ENCODE results near the gene PPP1R12C. TPM values are rescaled to one million over a fixed set of nuclear protein-coding genes. Genes with fewer than 3 reads are reported as not detected.

PPP1R12C gene
- total and polyA plus RNA-seq, 2 donors: 42.9 to 194 TPM

DNA sequence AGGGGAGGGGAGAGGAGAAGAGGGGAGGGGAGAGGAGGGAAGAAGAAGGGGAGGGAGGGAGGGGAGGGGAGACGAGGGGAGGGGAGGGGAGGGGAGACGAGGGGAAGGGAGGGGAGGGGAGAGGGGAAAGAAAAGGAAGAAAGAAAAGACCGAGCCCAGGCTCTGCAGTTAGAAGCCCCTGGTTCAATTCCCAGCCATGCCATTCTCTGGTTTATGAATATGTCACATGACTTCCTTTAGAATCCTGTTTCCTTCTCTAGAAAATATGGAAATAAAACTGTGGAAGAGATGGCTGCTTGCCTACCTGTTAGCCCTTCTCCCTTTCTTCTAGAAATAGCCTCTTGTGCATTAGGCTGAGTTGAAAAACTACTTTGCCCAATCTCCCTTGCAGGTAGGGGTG is 17.3 kb upstream of the PPP1R12C start:
- H3K4me3 ChIP-seq (ENCODE audit: low read length in 2 of 2): no peak overlapping the region
- H3K27ac ChIP-seq (ENCODE audit: low read depth in 1 of 2, low read length in 1 of 2): no peak overlapping the region
- 1% methylated on average over 2 of the region's 3 CpGs for WGBS
- no peaks in the 10 kb centered on the region for H3K9me3 ChIP-seq (ENCODE audit: control insufficient read depth in 2 of 2, insufficient read depth in 1 of 2, low read length in 1 of 2)
- H3K36me3 ChIP-seq (ENCODE audit: control insufficient read depth in 2 of 2, insufficient read depth in 2 of 2, low read length in 1 of 2): no peaks in the 10 kb centered on the region
- DNase-seq (ENCODE audit: low read depth in 6 of 9, low spot score in 9 of 9): no peak
- H3K4me1 ChIP-seq (ENCODE audit: control insufficient read depth in 2 of 2, insufficient read depth in 2 of 2, low read length in 2 of 2): no peaks in the 10 kb centered on the region
- H3K27me3 ChIP-seq (ENCODE audit: control insufficient read depth in 2 of 2, insufficient read depth in 1 of 2, low read length in 1 of 2): peaks cover 0 to 32% of the 10 kb centered on the region in 2 donors

DNA sequence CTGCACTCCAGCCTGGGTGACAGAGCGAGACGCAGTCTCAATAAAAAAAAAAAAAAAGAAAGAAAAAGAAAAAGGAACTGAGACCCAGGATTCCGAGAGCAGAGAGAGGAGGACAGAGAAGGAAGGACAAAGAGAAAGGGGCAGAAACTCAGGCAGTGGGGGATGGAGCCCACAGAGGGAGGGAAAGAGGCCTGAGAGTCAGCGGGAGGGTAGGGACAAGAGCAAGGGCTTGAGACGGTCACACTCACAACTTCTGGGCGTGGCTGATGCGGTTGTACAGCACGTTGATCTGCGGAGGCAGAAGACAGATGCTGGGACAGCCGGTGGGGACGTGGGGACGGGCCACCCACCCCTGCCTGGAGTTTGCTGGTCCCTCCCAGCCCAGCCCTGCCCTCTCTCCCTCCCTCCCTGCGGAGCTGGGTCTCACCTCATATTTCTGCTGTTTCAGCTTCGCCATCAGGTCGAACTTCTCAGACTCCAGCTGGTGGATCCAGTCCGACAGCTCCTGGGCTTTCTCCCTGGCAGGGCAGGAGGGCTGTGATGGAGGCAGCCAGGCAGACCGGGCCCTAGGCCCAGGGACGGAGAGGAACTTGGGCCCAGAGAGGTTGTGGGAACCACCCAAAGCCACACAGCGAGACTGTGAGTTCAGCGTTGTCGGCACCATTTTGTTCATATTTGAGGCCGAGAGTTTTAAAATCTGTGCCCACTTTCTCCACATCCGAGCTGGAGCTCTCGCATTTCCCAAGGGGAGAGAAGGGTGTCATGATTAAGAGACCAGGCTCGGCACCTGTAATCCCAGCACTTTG is 16.4 kb upstream of the PPP1R12C start:
- no peak overlapping the region for H3K4me3 ChIP-seq (ENCODE audit: low read length in 2 of 2)
- no peak overlapping the region for H3K27ac ChIP-seq (ENCODE audit: low read depth in 1 of 2, low read length in 1 of 2)
- H3K27me3 ChIP-seq (ENCODE audit: control insufficient read depth in 2 of 2, insufficient read depth in 1 of 2, low read length in 1 of 2): peaks cover 0 to 34% of the 10 kb centered on the region in 2 donors
- H3K36me3 ChIP-seq (ENCODE audit: control insufficient read depth in 2 of 2, insufficient read depth in 2 of 2, low read length in 1 of 2): no peaks in the 10 kb centered on the region
- no peaks in the 10 kb centered on the region for H3K9me3 ChIP-seq (ENCODE audit: control insufficient read depth in 2 of 2, insufficient read depth in 1 of 2, low read length in 1 of 2)
- WGBS: 83% methylated on average over 25 of the region's 25 CpGs
- H3K4me1 ChIP-seq (ENCODE audit: control insufficient read depth in 2 of 2, insufficient read depth in 2 of 2, low read length in 2 of 2): no peaks in the 10 kb centered on the region
- no peak for DNase-seq (ENCODE audit: low read depth in 6 of 9, low spot score in 9 of 9)

DNA sequence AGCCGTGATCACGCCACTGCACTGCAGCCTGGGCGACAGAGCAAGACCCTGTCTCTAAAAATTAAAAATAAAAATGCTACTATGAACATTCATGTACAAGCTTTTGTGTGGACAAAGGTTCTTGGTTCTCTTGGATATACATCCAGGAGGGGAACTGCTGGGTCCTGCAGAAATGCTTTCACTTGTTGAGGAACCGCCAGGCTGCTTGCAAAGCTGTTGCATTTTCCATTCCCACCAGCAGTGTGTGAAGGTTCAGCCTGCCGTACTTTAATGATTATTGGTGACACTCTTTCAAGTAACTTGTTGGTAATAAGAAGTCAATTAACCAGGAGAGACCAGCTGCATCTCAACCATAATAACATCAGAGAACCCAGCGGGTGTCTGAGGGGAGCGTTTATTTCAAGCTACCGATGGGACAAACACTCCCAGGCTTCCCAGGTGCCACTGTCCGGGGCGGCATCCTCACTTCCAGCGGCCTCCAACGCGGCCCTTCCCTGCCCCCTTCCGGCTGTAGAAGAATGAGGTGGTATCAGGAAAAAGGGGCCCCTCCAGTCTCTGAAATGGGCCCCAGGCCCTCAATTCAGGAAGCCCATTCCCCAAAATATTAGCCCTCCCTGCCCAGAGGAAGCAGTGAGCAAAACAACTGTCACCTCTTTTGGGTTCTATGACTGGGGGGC is 15.2 kb upstream of the PPP1R12C start:
- H3K4me1 ChIP-seq (ENCODE audit: control insufficient read depth in 2 of 2, insufficient read depth in 2 of 2, low read length in 2 of 2): no peaks in the 10 kb centered on the region
- 48% methylated on average over 14 of the region's 14 CpGs for WGBS
- H3K4me3 ChIP-seq (ENCODE audit: low read length in 2 of 2): no peak overlapping the region
- no peaks in the 10 kb centered on the region for H3K36me3 ChIP-seq (ENCODE audit: control insufficient read depth in 2 of 2, insufficient read depth in 2 of 2, low read length in 1 of 2)
- H3K27me3 ChIP-seq (ENCODE audit: control insufficient read depth in 2 of 2, insufficient read depth in 1 of 2, low read length in 1 of 2): peaks cover 0 to 29% of the 10 kb centered on the region in 2 donors
- H3K27ac ChIP-seq (ENCODE audit: low read depth in 1 of 2, low read length in 1 of 2): no peak overlapping the region
- no peak for DNase-seq (ENCODE audit: low read depth in 6 of 9, low spot score in 9 of 9)
- H3K9me3 ChIP-seq (ENCODE audit: control insufficient read depth in 2 of 2, insufficient read depth in 1 of 2, low read length in 1 of 2): no peaks in the 10 kb centered on the region

DNA sequence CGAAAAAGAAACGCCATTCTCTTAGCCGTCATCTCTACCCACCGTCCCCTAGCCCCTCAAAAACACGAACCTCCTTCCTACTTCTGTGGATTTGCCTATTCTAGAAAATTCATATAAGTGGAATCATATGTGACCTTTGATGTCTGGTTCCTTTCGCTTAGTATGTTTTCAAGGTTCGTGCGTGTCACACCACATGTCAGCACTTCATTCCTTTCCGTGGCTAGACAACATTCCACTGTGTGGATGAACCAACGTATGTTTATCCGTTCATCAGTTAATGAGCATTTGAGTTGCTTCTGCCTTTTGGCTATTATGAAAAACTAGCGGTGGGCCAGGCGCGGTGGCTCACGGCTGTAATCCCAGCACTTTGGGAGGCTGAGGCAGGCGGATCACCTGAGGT is 14.0 kb upstream of the PPP1R12C start:
- no peaks in the 10 kb centered on the region for H3K4me1 ChIP-seq (ENCODE audit: control insufficient read depth in 2 of 2, insufficient read depth in 2 of 2, low read length in 2 of 2)
- peaks cover 0 to 28% of the 10 kb centered on the region in 2 donors for H3K27me3 ChIP-seq (ENCODE audit: control insufficient read depth in 2 of 2, insufficient read depth in 1 of 2, low read length in 1 of 2)
- DNase-seq (ENCODE audit: low read depth in 6 of 9, low spot score in 9 of 9): no peak
- no peak overlapping the region for H3K27ac ChIP-seq (ENCODE audit: low read depth in 1 of 2, low read length in 1 of 2)
- WGBS: 92% methylated on average over 16 of the region's 16 CpGs
- H3K36me3 ChIP-seq (ENCODE audit: control insufficient read depth in 2 of 2, insufficient read depth in 2 of 2, low read length in 1 of 2): no peaks in the 10 kb centered on the region
- no peaks in the 10 kb centered on the region for H3K9me3 ChIP-seq (ENCODE audit: control insufficient read depth in 2 of 2, insufficient read depth in 1 of 2, low read length in 1 of 2)
- H3K4me3 ChIP-seq (ENCODE audit: low read length in 2 of 2): no peak overlapping the region

DNA sequence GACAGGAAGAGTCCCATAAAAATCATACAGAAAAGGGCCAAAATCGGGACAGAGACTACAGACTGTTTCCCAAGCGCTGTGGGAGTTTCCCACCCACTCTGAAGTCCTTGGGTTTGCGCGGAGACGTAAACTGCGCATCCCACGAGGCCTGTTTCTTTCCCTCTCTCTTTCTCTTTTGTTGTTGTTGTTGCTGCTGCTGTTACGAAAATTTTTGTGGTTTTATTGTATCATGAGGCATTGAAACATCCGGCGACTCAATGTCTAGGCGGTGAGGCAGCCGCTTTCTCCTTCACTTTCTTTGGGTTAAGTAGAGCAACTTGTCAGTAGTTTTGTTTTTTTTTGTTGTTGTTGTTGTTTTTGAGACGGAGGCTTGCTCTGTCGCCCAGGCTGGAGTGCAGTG is 1.6 kb upstream of the PPP1R12C start:
- 89% methylated on average over 14 of the region's 14 CpGs for WGBS

DNA sequence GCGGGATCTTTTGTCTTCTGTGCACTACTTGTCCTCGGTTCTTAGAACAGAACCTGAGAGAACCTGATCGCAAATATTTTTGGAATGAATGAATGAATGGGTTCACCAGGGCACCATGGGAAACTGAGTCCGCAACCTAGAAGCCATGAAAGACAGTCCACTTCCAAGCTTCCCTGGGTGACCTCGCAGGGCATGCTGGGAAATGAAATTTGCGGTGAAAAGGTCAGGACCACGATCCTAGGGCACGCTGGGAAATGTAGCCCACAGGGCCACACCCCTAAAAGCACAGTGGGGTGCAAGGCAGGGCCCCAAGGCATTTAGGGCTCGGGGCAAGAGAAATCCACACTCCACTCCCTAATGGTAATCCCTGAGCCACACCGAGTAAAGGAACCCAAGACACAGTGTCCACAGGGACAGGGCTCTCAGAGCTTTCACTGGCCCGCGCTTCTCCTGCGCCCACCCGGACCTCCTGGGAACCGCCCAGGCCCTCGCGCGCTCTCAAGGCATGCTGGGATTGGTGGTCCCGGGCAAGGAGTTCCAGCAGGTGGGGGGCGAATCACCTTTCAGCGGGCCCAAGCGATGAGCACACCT is 1.1 kb upstream of the PPP1R12C start:
- H3K9me3 ChIP-seq (ENCODE audit: control insufficient read depth in 2 of 2, insufficient read depth in 1 of 2, low read length in 1 of 2): peaks cover 0 to 2% of the 10 kb centered on the region in 2 donors
- no peaks in the 10 kb centered on the region for H3K36me3 ChIP-seq (ENCODE audit: control insufficient read depth in 2 of 2, insufficient read depth in 2 of 2, low read length in 1 of 2)
- H3K4me3 ChIP-seq (ENCODE audit: low read length in 2 of 2): peak overlapping the region; percentile 68 to 79
- 28% methylated on average over 22 of the region's 22 CpGs for WGBS
- H3K4me1 ChIP-seq (ENCODE audit: control insufficient read depth in 2 of 2, insufficient read depth in 2 of 2, low read length in 2 of 2): peaks cover 14 to 30% of the 10 kb centered on the region in 2 donors
- H3K27ac ChIP-seq (ENCODE audit: low read depth in 1 of 2, low read length in 1 of 2): no peak overlapping the region
- peak in 3 of 9 donors; percentile 16 to 52 (median 29) for DNase-seq (ENCODE audit: low read depth in 6 of 9, low spot score in 9 of 9)
- peaks cover 0 to 12% of the 10 kb centered on the region in 2 donors for H3K27me3 ChIP-seq (ENCODE audit: control insufficient read depth in 2 of 2, insufficient read depth in 1 of 2, low read length in 1 of 2)

More for the DNA sequence above, 1.6 kb upstream of the PPP1R12C start:
- Histone ChIP-seq H3K27me3 (ENCODE audit: control insufficient read depth in 2 of 2, insufficient read depth in 1 of 2, low read length in 1 of 2) (peaks cover 0 to 13% of the 10 kb centered on the region in 2 donors), H3K36me3 (ENCODE audit: control insufficient read depth in 2 of 2, insufficient read depth in 2 of 2, low read length in 1 of 2) (no peaks in the 10 kb centered on the region), H3K27ac (ENCODE audit: low read depth in 1 of 2, low read length in 1 of 2) (no peak overlapping the region), H3K4me3 (ENCODE audit: low read length in 2 of 2) (no peak overlapping the region), H3K4me1 (ENCODE audit: control insufficient read depth in 2 of 2, insufficient read depth in 2 of 2, low read length in 2 of 2) (peaks cover 14 to 28% of the 10 kb centered on the region in 2 donors), H3K9me3 (ENCODE audit: control insufficient read depth in 2 of 2, insufficient read depth in 1 of 2, low read length in 1 of 2) (peaks cover 0 to 2% of the 10 kb centered on the region in 2 donors)
- no peak for DNase-seq (ENCODE audit: low read depth in 6 of 9, low spot score in 9 of 9)

DNA sequence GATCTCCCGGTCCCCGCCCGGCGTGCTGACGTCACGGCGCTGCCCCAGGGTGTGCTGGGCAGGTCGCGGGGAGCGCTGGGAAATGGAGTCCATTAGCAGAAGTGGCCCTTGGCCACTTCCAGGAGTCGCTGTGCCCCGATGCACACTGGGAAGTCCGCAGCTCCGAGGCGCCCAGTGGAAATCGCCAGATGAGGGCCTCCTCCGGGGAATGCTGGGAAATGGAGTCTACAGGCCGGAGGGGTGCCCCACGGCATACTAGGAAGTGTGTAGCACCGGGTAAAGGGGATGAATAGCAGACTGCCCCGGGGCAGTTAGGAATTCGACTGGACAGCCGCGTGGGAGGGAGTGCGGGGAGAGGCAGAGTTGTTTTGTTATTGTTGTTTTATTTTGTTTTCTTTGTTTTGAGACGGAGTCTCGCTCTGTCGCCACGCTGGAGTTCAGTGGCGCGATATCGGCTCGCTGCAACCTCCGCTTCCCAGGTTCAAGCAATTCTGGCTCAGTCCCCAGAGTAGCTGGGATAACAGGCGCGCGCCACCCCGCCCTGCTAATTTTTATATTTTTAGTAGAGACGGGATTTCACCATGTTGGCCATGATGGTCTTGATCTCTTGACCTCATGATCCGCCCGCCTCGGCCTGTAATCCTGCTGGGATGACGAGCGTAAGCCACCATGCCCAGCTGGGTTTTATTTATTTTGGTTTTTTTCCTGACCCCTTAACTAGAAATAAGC is 390 bp upstream of the PPP1R12C start:
- Histone ChIP-seq H3K27me3 (ENCODE audit: control insufficient read depth in 2 of 2, insufficient read depth in 1 of 2, low read length in 1 of 2) (peaks cover 0 to 12% of the 10 kb centered on the region in 2 donors), H3K4me3 (ENCODE audit: low read length in 2 of 2) (peak overlapping the region; percentile 68 to 79), H3K4me1 (ENCODE audit: control insufficient read depth in 2 of 2, insufficient read depth in 2 of 2, low read length in 2 of 2) (peaks cover 14 to 35% of the 10 kb centered on the region in 2 donors), H3K27ac (ENCODE audit: low read depth in 1 of 2, low read length in 1 of 2) (peak overlapping the region; percentile 28 to 32), H3K36me3 (ENCODE audit: control insufficient read depth in 2 of 2, insufficient read depth in 2 of 2, low read length in 1 of 2) (peaks cover 0 to 1% of the 10 kb centered on the region in 2 donors), H3K9me3 (ENCODE audit: control insufficient read depth in 2 of 2, insufficient read depth in 1 of 2, low read length in 1 of 2) (peaks cover 0 to 2% of the 10 kb centered on the region in 2 donors)
- WGBS: under 1% methylated on average over 44 of the region's 44 CpGs
- peak; percentile 84 to 97 (median 93) for DNase-seq (ENCODE audit: low read depth in 6 of 9, low spot score in 9 of 9)

DNA sequence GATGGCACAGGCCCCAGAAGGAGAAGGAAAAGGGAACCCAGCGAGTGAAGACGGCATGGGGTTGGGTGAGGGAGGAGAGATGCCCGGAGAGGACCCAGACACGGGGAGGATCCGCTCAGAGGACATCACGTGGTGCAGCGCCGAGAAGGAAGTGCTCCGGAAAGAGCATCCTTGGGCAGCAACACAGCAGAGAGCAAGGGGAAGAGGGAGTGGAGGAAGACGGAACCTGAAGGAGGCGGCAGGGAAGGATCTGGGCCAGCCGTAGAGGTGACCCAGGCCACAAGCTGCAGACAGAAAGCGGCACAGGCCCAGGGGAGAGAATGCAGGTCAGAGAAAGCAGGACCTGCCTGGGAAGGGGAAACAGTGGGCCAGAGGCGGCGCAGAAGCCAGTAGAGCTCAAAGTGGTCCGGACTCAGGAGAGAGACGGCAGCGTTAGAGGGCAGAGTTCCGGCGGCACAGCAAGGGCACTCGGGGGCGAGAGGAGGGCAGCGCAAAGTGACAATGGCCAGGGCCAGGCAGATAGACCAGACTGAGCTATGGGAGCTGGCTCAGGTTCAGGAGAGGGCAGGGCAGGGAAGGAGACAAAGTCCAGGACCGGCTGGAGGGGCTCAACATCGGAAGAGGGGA is 1.1 kb downstream of the PPP1R12C start:
- Histone ChIP-seq H3K27ac (ENCODE audit: low read depth in 1 of 2, low read length in 1 of 2) (peak overlapping the region; percentile 55 to 58), H3K4me1 (ENCODE audit: control insufficient read depth in 2 of 2, insufficient read depth in 2 of 2, low read length in 2 of 2) (peaks cover 14 to 35% of the 10 kb centered on the region in 2 donors), H3K9me3 (ENCODE audit: control insufficient read depth in 2 of 2, insufficient read depth in 1 of 2, low read length in 1 of 2) (peaks cover 0 to 2% of the 10 kb centered on the region in 2 donors), H3K36me3 (ENCODE audit: control insufficient read depth in 2 of 2, insufficient read depth in 2 of 2, low read length in 1 of 2) (peaks cover 0 to 11% of the 10 kb centered on the region in 2 donors), H3K4me3 (ENCODE audit: low read length in 2 of 2) (peak overlapping the region; percentile 78 to 79), H3K27me3 (ENCODE audit: control insufficient read depth in 2 of 2, insufficient read depth in 1 of 2, low read length in 1 of 2) (peaks cover 0 to 8% of the 10 kb centered on the region in 2 donors)
- 1% methylated on average over 25 of the region's 25 CpGs for WGBS
- peak in 2 of 9 donors; percentile 37 to 52 for DNase-seq (ENCODE audit: low read depth in 6 of 9, low spot score in 9 of 9)
